ENCODE data around the gene PROSER2.

The PROSER2 gene

GRCh38 chr10:11804336-11804735 lies 18.8 kb upstream of the PROSER2 start:
- no peak for DNase-seq (ENCODE audit: low spot score)

GRCh38 chr10:11805792-11806191 lies 17.4 kb upstream of the PROSER2 start:
- DNase-seq (ENCODE audit: low spot score), result no peak

GRCh38 chr10:11806706-11807105 lies 16.4 kb upstream of the PROSER2 start:
- no peak for DNase-seq (ENCODE audit: low spot score)

GRCh38 chr10:11808808-11809207 lies 14.3 kb upstream of the PROSER2 start:
- DNase-seq (ENCODE audit: low spot score), result no peak

- no peak for DNase-seq (ENCODE audit: low spot score)
Measured at GRCh38 chr10:11810313-11810766, 12.8 kb upstream of the PROSER2 start.

- DNase-seq (ENCODE audit: low spot score), result no peak
Measured at GRCh38 chr10:11810973-11811372, 12.2 kb upstream of the PROSER2 start.

GRCh38 chr10:11813177-11813576 lies 10.0 kb upstream of the PROSER2 start:
- no peak for DNase-seq (ENCODE audit: low spot score)

- DNase-seq (ENCODE audit: low spot score), result no peak
Measured at GRCh38 chr10:11813855-11814567, 9.1 kb upstream of the PROSER2 start.

- no peak for DNase-seq (ENCODE audit: low spot score)
Measured at GRCh38 chr10:11819027-11819426, 4.1 kb upstream of the PROSER2 start.

GRCh38 chr10:11822026-11822756 lies 965 bp upstream of the PROSER2 start:
- no peak for DNase-seq (ENCODE audit: low spot score)

GRCh38 chr10:11822809-11823121 lies 391 bp upstream of the PROSER2 start:
- DNase-seq (ENCODE audit: low spot score), result no peak

- DNase-seq (ENCODE audit: low spot score), result no peak
Measured at GRCh38 chr10:11823989-11824346, 812 bp downstream of the PROSER2 start.

- no peak for DNase-seq (ENCODE audit: low spot score)
Measured at GRCh38 chr10:11824376-11824775, 1.2 kb downstream of the PROSER2 start.

GRCh38 chr10:11824825-11825224 lies 1.7 kb downstream of the PROSER2 start:
- no peak for DNase-seq (ENCODE audit: low spot score)

GRCh38 chr10:11825796-11826414 lies 2.7 kb downstream of the PROSER2 start:
- DNase-seq (ENCODE audit: low spot score), result no peak

- DNase-seq (ENCODE audit: low spot score), result no peak
Measured at GRCh38 chr10:11827006-11827405, 3.9 kb downstream of the PROSER2 start.

- no peak for DNase-seq (ENCODE audit: low spot score)
Measured at GRCh38 chr10:11827414-11827813, 4.3 kb downstream of the PROSER2 start.

GRCh38 chr10:11828682-11829284 lies 5.6 kb downstream of the PROSER2 start:
- DNase-seq (ENCODE audit: low spot score), result no peak

GRCh38 chr10:11830836-11831519 lies 7.8 kb downstream of the PROSER2 start:
- no peak for DNase-seq (ENCODE audit: low spot score)

- DNase-seq (ENCODE audit: low spot score), result no peak
Measured at GRCh38 chr10:11831520-11831951, 8.4 kb downstream of the PROSER2 start.

- no peak for DNase-seq (ENCODE audit: low spot score)
Measured at GRCh38 chr10:11832042-11832441, 8.9 kb downstream of the PROSER2 start.

GRCh38 chr10:11835061-11835460 lies 11.9 kb downstream of the PROSER2 start:
- no peak for DNase-seq (ENCODE audit: low spot score)

Data from iPS-NIHi11 (cell line).